ENCODE results near the gene PRSS21. TPM values are rescaled to one million over a fixed set of nuclear protein-coding genes. Genes with fewer than 3 reads are reported as not detected.

Gene PRSS21
- total and polyA plus RNA-seq, 10 of the 15 experiments (the other 5 are each of a cell fraction or from before 2014, with no cell fraction given): 5.3 to 73.4 (median 40.1) TPM; not detected in 1

DNA sequence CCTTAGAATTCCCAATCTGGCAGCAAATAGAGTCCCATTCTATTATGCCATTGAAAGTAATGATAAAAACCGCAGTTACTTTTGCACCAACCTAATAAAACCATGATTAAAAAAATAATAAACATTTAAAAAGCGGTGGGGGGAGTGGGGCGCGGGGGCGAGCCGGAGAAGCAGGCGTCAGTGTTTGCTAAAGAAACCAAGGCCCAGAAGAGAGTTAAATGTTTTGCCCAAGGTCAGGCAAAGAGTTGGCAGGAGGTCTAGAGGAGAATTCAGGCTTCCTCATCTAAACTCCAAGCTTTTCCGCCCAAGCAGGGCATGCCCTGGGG lies 50.6 kb downstream of the PRSS21 start:
- ATAC-seq (no peak), DNase-seq (ENCODE audit: low read depth, low spot score) (no peak), FAIRE-seq (no peak)
- Histone ChIP-seq H3K27me3 (replicated peaks in 1 of 2; ENCODE audit: control insufficient read depth in 2 of 2, insufficient read depth in 2 of 2, low read length in 1 of 2) (no peaks in the 10 kb centered on the region; a peak in 1 of 4 replicates), H3K36me3 (ENCODE audit: control insufficient read depth in 2 of 2, insufficient read depth in 2 of 2, low read length in 1 of 2) (no peaks in the 10 kb centered on the region), H3K4me3 (peak overlapping the region; percentile 60), H3K79me2 (ENCODE audit: control insufficient read depth, insufficient read depth, low read length) (no peaks in the 10 kb centered on the region), H3K4me2 (ENCODE audit: control insufficient read depth, insufficient read depth) (peak overlapping the region; percentile 71), H2AFZ (ENCODE audit: control insufficient read depth, low read depth, low read length) (peak overlapping the region; percentile 99), H4K20me1 (ENCODE audit: control insufficient read depth, insufficient read depth) (no peaks in the 10 kb centered on the region), H3K9me3 (replicated peaks; ENCODE audit: control insufficient read depth, insufficient read depth, low read length) (no peaks in the 10 kb centered on the region), H3K4me1 (ENCODE audit: control insufficient read depth, insufficient read depth, low read length) (peaks cover 4% of the 10 kb centered on the region), H3K27ac (ENCODE audit: control insufficient read depth, insufficient read depth) (peak overlapping the region; percentile 71), H3K9ac (ENCODE audit: control insufficient read depth, insufficient read depth, low read length) (peak overlapping the region; percentile 74)
- RAD21 ChIA-PET (ENCODE audit: unreplicated experiment): interaction anchor here (0.8 to 2.4 kb wide), 9 partner anchors 15 to 265 kb away, joined by 3 to 26 read pairs (median 4); partner anchors contain the start of genes FLYWCH1 and FLYWCH2
- in situ Hi-C loops (cut with MboI): no loop called here
- SMC1A ChIA-PET (ENCODE audit: uncharacterized antibody, unreplicated experiment): interaction anchor here (0.7 to 2.0 kb wide), 8 partner anchors 10 to 197 kb away, joined by 3 to 16 read pairs (median 4); no protein-coding TSS in a partner anchor
- TF ChIP-seq CHD4 (IDR thresholded peaks at IDR 0.05): no peak
- TF ChIP-seq CBX5 (IDR thresholded peaks at IDR 0.05; ENCODE audit: low read depth): no peak
- TF ChIP-seq NFIC (IDR thresholded peaks at IDR 0.05; ENCODE audit: low read depth, low read length): no peak
- TF ChIP-seq MEF2B (IDR thresholded peaks at IDR 0.05; ENCODE audit: partially characterized antibody, poor library complexity, severe bottlenecking): no peak
- TF ChIP-seq SMAD1 (IDR thresholded peaks at IDR 0.05; ENCODE audit: low read depth, partially characterized antibody): no peak
- TF ChIP-seq YBX1 (IDR thresholded peaks at IDR 0.05): no peak
- no peak for TF ChIP-seq NBN (IDR thresholded peaks at IDR 0.05)
- TF ChIP-seq MXI1 (IDR thresholded peaks at IDR 0.05; ENCODE audit: low read depth, low read length): no peak
- TF ChIP-seq BCL11A (IDR thresholded peaks at IDR 0.05; ENCODE audit: low read depth, low read length): no peak
- TF ChIP-seq POLR2A (IDR thresholded peaks at IDR 0.05; ENCODE audit: low read depth, low read length): no peak
- TF ChIP-seq CBFB (IDR thresholded peaks at IDR 0.05; ENCODE audit: low read depth): no peak
- TF ChIP-seq NR2C1 (IDR thresholded peaks at IDR 0.05): no peak
- no peak for TF ChIP-seq BMI1 (IDR thresholded peaks at IDR 0.05; ENCODE audit: borderline replicate concordance)
- no peak for TF ChIP-seq JUNB (IDR thresholded peaks at IDR 0.05)
- no peak for TF ChIP-seq RFX5 (IDR thresholded peaks at IDR 0.05; ENCODE audit: low read depth, low read length)
- TF ChIP-seq, protein P1, sequence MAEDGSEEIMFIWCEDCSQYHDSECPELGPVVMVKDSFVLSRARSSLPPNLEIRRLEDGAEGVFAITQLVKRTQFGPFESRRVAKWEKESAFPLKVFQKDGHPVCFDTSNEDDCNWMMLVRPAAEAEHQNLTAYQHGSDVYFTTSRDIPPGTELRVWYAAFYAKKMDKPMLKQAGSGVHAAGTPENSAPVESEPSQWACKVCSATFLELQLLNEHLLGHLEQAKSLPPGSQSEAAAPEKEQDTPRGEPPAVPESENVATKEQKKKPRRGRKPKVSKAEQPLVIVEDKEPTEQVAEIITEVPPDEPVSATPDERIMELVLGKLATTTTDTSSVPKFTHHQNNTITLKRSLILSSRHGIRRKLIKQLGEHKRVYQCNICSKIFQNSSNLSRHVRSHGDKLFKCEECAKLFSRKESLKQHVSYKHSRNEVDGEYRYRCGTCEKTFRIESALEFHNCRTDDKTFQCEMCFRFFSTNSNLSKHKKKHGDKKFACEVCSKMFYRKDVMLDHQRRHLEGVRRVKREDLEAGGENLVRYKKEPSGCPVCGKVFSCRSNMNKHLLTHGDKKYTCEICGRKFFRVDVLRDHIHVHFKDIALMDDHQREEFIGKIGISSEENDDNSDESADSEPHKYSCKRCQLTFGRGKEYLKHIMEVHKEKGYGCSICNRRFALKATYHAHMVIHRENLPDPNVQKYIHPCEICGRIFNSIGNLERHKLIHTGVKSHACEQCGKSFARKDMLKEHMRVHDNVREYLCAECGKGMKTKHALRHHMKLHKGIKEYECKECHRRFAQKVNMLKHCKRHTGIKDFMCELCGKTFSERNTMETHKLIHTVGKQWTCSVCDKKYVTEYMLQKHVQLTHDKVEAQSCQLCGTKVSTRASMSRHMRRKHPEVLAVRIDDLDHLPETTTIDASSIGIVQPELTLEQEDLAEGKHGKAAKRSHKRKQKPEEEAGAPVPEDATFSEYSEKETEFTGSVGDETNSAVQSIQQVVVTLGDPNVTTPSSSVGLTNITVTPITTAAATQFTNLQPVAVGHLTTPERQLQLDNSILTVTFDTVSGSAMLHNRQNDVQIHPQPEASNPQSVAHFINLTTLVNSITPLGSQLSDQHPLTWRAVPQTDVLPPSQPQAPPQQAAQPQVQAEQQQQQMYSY (CRISPR knock-in tag; IDR thresholded peaks at IDR 0.05): no peak
- no peak for TF ChIP-seq ZNF207 (IDR thresholded peaks at IDR 0.05; ENCODE audit: borderline replicate concordance)
- TF ChIP-seq ASH2L (IDR thresholded peaks at IDR 0.05; ENCODE audit: borderline replicate concordance, low read depth): no peak
- TF ChIP-seq EGR1 (IDR thresholded peaks at IDR 0.05; ENCODE audit: borderline replicate concordance in 1 of 2, low read depth in 2 of 2, low read length in 2 of 2): no peak
- BruUV-seq (replicated peaks): no TSS peak
- POLR2A ChIA-PET: interaction anchor here (1.0 to 1.5 kb wide), 2 partner anchors 15 to 29 kb away, joined by 4 to 7 read pairs; partner anchors contain the start of gene FLYWCH2
- 85% methylated on average over 8 of the region's 8 CpGs for WGBS (ENCODE audit: insufficient coverage, insufficient replicate concordance, low lambda C conversion rate, missing lambda C conversion rate)
- intact Hi-C loops (cut with micrococcal nuclease; ENCODE audit: unreplicated experiment): loop anchor here (10.0 kb wide), 1 partner anchor 143 kb away; the partner anchor contains the start of gene PRSS27
- CTCF ChIA-PET: interaction anchor here (0.7 to 6.7 kb wide), 25 partner anchors 11 to 478 kb away, joined by 3 to 80 read pairs (median 5); partner anchors contain the start of genes FLYWCH1, FLYWCH2 and KCTD5

Measured in GM12878 (cell line).